ENCODE data around the gene POMP. TPM values are rescaled to one million over a fixed set of nuclear protein-coding genes. Genes with fewer than 3 reads are reported as not detected.
A peak's percentile ranks its signal among the peaks of the same experiment; 100 is the strongest.

POMP gene
- total RNA-seq, 5 donors from 2014 or later (not counting 1 experiment from before 2014, with no cell fraction given): 21.4 to 24.7 (median 23.3) TPM

GRCh38 chr13:28719227-28720055, 60.5 kb downstream of the POMP start:
- CTCF ChIA-PET: interaction anchor here (0.5 to 1.4 kb wide), 3 partner anchors 27 to 728 kb away, joined by 3 to 4 read pairs (median 3); no protein-coding TSS in a partner anchor
- Mint-ChIP-seq H3K4me1 (peaks cover 39 to 43% (median 40%) of the 10 kb centered on the region in 3 donors), H3K36me3 (peaks cover 4% of the 10 kb centered on the region), H3K4me3 (peak overlapping the region; percentile 91 to 98 (median 97)), H3K27me3 (no peaks in the 10 kb centered on the region), H3K27ac (peak overlapping the region; percentile 85 to 98), H3K9me3 (no peaks in the 10 kb centered on the region)
- peak in 3 of 35 experiments; percentile 2 to 12 (median 3) for DNase-seq
- 52% methylated on average over 9 of the region's 15 CpGs for WGBS (ENCODE audit: insufficient coverage)
- Histone ChIP-seq H3K36me3 (ENCODE audit: control insufficient read depth in 2 of 2, extremely low read depth in 1 of 2, insufficient read depth in 1 of 2, low read length in 1 of 2) (peaks cover 0 to 5% of the 10 kb centered on the region in 2 donors), H3K27ac (ENCODE audit: low read length) (peak overlapping the region; percentile 72), H3K9me3 (no peaks in the 10 kb centered on the region), H3K4me3 (ENCODE audit: control insufficient read depth in 1 of 2, extremely low read depth in 1 of 2, low read length in 1 of 2) (peak overlapping the region; percentile 94 to 95), H3K4me1 (ENCODE audit: control insufficient read depth in 1 of 2, extremely low read depth in 1 of 2, insufficient read depth in 2 of 2, low read length in 2 of 2) (peaks cover 8 to 18% of the 10 kb centered on the region in 2 experiments), H3K27me3 (replicated peaks in 1 of 2; ENCODE audit: control insufficient read depth in 2 of 2, extremely low read depth in 1 of 2, insufficient read depth in 2 of 2, low read length in 1 of 2) (no peaks in the 10 kb centered on the region)
- ATAC-seq (replicated peaks in 1 of 4): peak in 1 of 4 experiments; percentile 0
- POLR2A ChIA-PET: no interaction called here

GRCh38 chr13:28723806-28724205, 64.9 kb downstream of the POMP start:
- H3K27me3 Mint-ChIP-seq: peaks cover 9 to 15% of the 10 kb centered on the region in 2 donors
- 92% methylated on average over 20 of the region's 22 CpGs for WGBS (ENCODE audit: insufficient coverage)
- peaks cover 5 to 6% of the 10 kb centered on the region in 2 experiments for H3K4me1 ChIP-seq (ENCODE audit: control insufficient read depth in 1 of 2, extremely low read depth in 1 of 2, insufficient read depth in 2 of 2, low read length in 2 of 2)
- ChIA-PET CTCF (no interaction called here), POLR2A (no interaction called here)
- H3K4me3 ChIP-seq (ENCODE audit: control insufficient read depth in 1 of 2, extremely low read depth in 1 of 2, low read length in 1 of 2): no peak overlapping the region
- no peak overlapping the region for H3K27ac ChIP-seq (ENCODE audit: low read length)
- H3K4me1 Mint-ChIP-seq: peaks cover 8 to 10% (median 9%) of the 10 kb centered on the region in 3 donors
- no peaks in the 10 kb centered on the region for H3K27me3 ChIP-seq (replicated peaks in 1 of 2; ENCODE audit: control insufficient read depth in 2 of 2, extremely low read depth in 1 of 2, insufficient read depth in 2 of 2, low read length in 1 of 2)
- H3K27ac Mint-ChIP-seq: no peak overlapping the region
- no peak for ATAC-seq (replicated peaks in 1 of 4)
- H3K36me3 Mint-ChIP-seq: no peaks in the 10 kb centered on the region
- no peak overlapping the region for H3K4me3 Mint-ChIP-seq
- no peaks in the 10 kb centered on the region for H3K36me3 ChIP-seq (ENCODE audit: control insufficient read depth in 2 of 2, extremely low read depth in 1 of 2, insufficient read depth in 1 of 2, low read length in 1 of 2)
- no peaks in the 10 kb centered on the region for H3K9me3 Mint-ChIP-seq
- no peak for DNase-seq
- no peaks in the 10 kb centered on the region for H3K9me3 ChIP-seq

- Histone ChIP-seq H3K9me3 (no peaks in the 10 kb centered on the region), H3K4me3 (ENCODE audit: control insufficient read depth in 1 of 2, extremely low read depth in 1 of 2, low read length in 1 of 2) (no peak overlapping the region), H3K27ac (ENCODE audit: low read length) (no peak overlapping the region), H3K27me3 (replicated peaks in 1 of 2; ENCODE audit: control insufficient read depth in 2 of 2, extremely low read depth in 1 of 2, insufficient read depth in 2 of 2, low read length in 1 of 2) (no peaks in the 10 kb centered on the region), H3K4me1 (ENCODE audit: control insufficient read depth in 1 of 2, extremely low read depth in 1 of 2, insufficient read depth in 2 of 2, low read length in 2 of 2) (no peaks in the 10 kb centered on the region), H3K36me3 (ENCODE audit: control insufficient read depth in 2 of 2, extremely low read depth in 1 of 2, insufficient read depth in 1 of 2, low read length in 1 of 2) (no peaks in the 10 kb centered on the region)
- ChIA-PET POLR2A (no interaction called here), CTCF (no interaction called here)
- Mint-ChIP-seq H3K27me3 (peaks cover 9 to 15% of the 10 kb centered on the region in 2 donors), H3K36me3 (no peaks in the 10 kb centered on the region), H3K4me1 (peaks cover 0 to under 1% (median 0%) of the 10 kb centered on the region in 3 donors), H3K27ac (no peak overlapping the region), H3K9me3 (no peaks in the 10 kb centered on the region), H3K4me3 (no peak overlapping the region)
- ATAC-seq (replicated peaks in 1 of 4): no peak
- WGBS (ENCODE audit: insufficient coverage): 83% methylated on average over 3 of the region's 3 CpGs
- DNase-seq: no peak
Measured at GRCh38 chr13:28725046-28725610, 66.2 kb downstream of the POMP start.

Other genes starting within 250 kb of the POMP start
- 1 to 10 TPM in 3 of 5 donors, under 1 TPM in 2; 0.56 to 2.9 (median 1.6) TPM for gene FLT1, start 164.0 kb upstream of the POMP start, total RNA-seq
- gene SLC46A3, start 59.8 kb downstream of the POMP start, total RNA-seq: 10 to 100 TPM; 12.1 to 20.7 (median 18.2) TPM
- under 1 TPM; 0.05 to 0.28 (median 0.12) TPM for gene MTUS2, start 161.2 kb downstream of the POMP start, total RNA-seq

Measured in T-cell (primary cell).